HepG2 (cell line): ENCODE results near the gene ROMO1. TPM values are rescaled to one million over a fixed set of nuclear protein-coding genes. Genes with fewer than 3 reads are reported as not detected.

Experiments
- BRCA1 ChIP-seq: sonication (generic); formaldehyde crosslinking; IDR thresholded peaks from 2 replicates; pipeline ENCODE4 v1.4.0; 2020; ENCODE audit warnings: missing genetic modification reagents
- CTCF ChIP-seq: sonication (generic); formaldehyde crosslinking; IDR thresholded peaks from 2 replicates; pipeline ENCODE4 v1.5.0; 2020; ENCODE audit warnings: mild to moderate bottlenecking, missing genetic modification reagents, moderate library complexity
- ERF ChIP-seq: IDR thresholded peaks from 2 replicates; pipeline ENCODE4 v1.6.1; 2018; ENCODE audit warnings: missing biosample characterization, missing genetic modification reagents
- GZF1 ChIP-seq: sonication (generic); formaldehyde crosslinking; IDR thresholded peaks from 2 replicates; pipeline ENCODE4 v1.5.1; 2020; ENCODE audit warnings: mild to moderate bottlenecking, missing genetic modification reagents
- HOMEZ ChIP-seq: IDR thresholded peaks from 2 replicates; pipeline ENCODE4 v1.6.1; 2016; ENCODE audit warnings: low read depth
- MXD4 ChIP-seq: IDR thresholded peaks from 2 replicates; pipeline ENCODE4 v1.6.1; 2016; ENCODE audit warnings: mild to moderate bottlenecking, missing biosample characterization, missing genetic modification reagents
- SATB2 ChIP-seq: sonication (generic); formaldehyde crosslinking; IDR thresholded peaks from 2 replicates; pipeline ENCODE4 v1.5.0; 2020; ENCODE audit warnings: missing genetic modification reagents
- ZMYM2 ChIP-seq: sonication (generic); formaldehyde crosslinking; IDR thresholded peaks from 2 replicates; pipeline ENCODE4 v1.8.0; 2022; ENCODE audit warnings: mild to moderate bottlenecking, missing genetic modification reagents
- ZNF451 ChIP-seq: sonication (generic); formaldehyde crosslinking; IDR thresholded peaks from 2 replicates; pipeline ENCODE4 v1.5.0; 2020; ENCODE audit warnings: mild to moderate bottlenecking, missing genetic modification reagents
- ZNF510 ChIP-seq: sonication (generic); formaldehyde crosslinking; IDR thresholded peaks from 2 replicates; pipeline ENCODE4 v1.4.0; 2020; ENCODE audit warnings: low read depth, mild to moderate bottlenecking, missing genetic modification reagents
- ZNF605 ChIP-seq: sonication (generic); formaldehyde crosslinking; IDR thresholded peaks from 2 replicates; pipeline ENCODE4 v1.8.0; 2022; ENCODE audit warnings: mild to moderate bottlenecking, missing genetic modification reagents
- polyA plus RNA-seq, 8 experiments: library from polyadenylated mRNA; depleted of rRNA in 3 of 8; stranded (reverse) in 7 of 8; unstranded in 1 of 8; fragments of >200 nt; fragmentation: Illumina TruSeq in 4 of 8; extraction: Trizol in 4 of 8; gene quantifications; 2 replicates each; pipeline versions ENCODE4 v1.2.1 to v1.2.3, GENCODE V29; 2011 to 2016; ENCODE audit warnings: low read depth in 4 of 8, missing spikeins in 1 of 8, mixed read lengths in 1 of 8; ENCODE audit not compliant: insufficient read depth in 1 of 8
- total RNA-seq, 5 experiments: library from RNA; depleted of rRNA; stranded (reverse); fragments of >200 nt; fragmentation: Illumina TruSeq; extraction: Trizol; gene quantifications; 2 replicates each; pipeline ENCODE4 v1.2.3, GENCODE V29; 2016; ENCODE audit warnings: low read depth in 1 of 5
- TF ChIP-seq, protein P1 (sequence below): sonication (generic); formaldehyde crosslinking; IDR thresholded peaks from 2 replicates; pipeline ENCODE4 v1.4.0; 2020; ENCODE audit warnings: mild to moderate bottlenecking, missing genetic modification reagents
- TF ChIP-seq, protein P2 (sequence below): sonication (generic); formaldehyde crosslinking; conservative IDR thresholded peaks from 2 replicates; pipeline ENCODE4 v1.4.0; 2020; ENCODE audit warnings: missing genetic modification reagents
- TF ChIP-seq, protein P3 (sequence below): sonication (generic); formaldehyde crosslinking; IDR thresholded peaks from 2 replicates; pipeline ENCODE4 v1.8.0; 2022; ENCODE audit warnings: mild to moderate bottlenecking, missing genetic modification reagents; ENCODE audit not compliant: insufficient replicate concordance

ROMO1 gene
- total and polyA plus RNA-seq, 2 of the 13 experiments (the other 11 are each of a cell fraction or from before 2014, with no cell fraction given) = 636 to 755 TPM

- TF ChIP-seq, protein P1, sequence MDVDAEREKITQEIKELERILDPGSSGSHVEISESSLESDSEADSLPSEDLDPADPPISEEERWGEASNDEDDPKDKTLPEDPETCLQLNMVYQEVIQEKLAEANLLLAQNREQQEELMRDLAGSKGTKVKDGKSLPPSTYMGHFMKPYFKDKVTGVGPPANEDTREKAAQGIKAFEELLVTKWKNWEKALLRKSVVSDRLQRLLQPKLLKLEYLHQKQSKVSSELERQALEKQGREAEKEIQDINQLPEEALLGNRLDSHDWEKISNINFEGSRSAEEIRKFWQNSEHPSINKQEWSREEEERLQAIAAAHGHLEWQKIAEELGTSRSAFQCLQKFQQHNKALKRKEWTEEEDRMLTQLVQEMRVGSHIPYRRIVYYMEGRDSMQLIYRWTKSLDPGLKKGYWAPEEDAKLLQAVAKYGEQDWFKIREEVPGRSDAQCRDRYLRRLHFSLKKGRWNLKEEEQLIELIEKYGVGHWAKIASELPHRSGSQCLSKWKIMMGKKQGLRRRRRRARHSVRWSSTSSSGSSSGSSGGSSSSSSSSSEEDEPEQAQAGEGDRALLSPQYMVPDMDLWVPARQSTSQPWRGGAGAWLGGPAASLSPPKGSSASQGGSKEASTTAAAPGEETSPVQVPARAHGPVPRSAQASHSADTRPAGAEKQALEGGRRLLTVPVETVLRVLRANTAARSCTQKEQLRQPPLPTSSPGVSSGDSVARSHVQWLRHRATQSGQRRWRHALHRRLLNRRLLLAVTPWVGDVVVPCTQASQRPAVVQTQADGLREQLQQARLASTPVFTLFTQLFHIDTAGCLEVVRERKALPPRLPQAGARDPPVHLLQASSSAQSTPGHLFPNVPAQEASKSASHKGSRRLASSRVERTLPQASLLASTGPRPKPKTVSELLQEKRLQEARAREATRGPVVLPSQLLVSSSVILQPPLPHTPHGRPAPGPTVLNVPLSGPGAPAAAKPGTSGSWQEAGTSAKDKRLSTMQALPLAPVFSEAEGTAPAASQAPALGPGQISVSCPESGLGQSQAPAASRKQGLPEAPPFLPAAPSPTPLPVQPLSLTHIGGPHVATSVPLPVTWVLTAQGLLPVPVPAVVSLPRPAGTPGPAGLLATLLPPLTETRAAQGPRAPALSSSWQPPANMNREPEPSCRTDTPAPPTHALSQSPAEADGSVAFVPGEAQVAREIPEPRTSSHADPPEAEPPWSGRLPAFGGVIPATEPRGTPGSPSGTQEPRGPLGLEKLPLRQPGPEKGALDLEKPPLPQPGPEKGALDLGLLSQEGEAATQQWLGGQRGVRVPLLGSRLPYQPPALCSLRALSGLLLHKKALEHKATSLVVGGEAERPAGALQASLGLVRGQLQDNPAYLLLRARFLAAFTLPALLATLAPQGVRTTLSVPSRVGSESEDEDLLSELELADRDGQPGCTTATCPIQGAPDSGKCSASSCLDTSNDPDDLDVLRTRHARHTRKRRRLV (CRISPR knock-in tag) = peak; percentile 67
- TF ChIP-seq ERF (CRISPR knock-in tag) (peak; percentile 98), MXD4 (CRISPR knock-in tag) (peak; percentile 96), ZNF510 (CRISPR knock-in tag) (peak; percentile 99; the same call in 1 of the 2 replicates), GZF1 (CRISPR knock-in tag) (peak; percentile 87; the same call in 1 of the 2 replicates), BRCA1 (CRISPR knock-in tag) (peak; percentile 94; the same call in 1 of the 2 replicates), ZMYM2 (no peak; the same call in 1 of the 2 replicates), SATB2 (CRISPR knock-in tag) (peak; percentile 37; the same call in 1 of the 2 replicates), HOMEZ (peak; percentile 94; the same call in 1 of the 2 replicates), ZNF605 (CRISPR knock-in tag) (peak; percentile 73), ZNF451 (CRISPR knock-in tag) (peak; percentile 81), CTCF (peak; percentile 70)
- TF ChIP-seq, protein P2, sequence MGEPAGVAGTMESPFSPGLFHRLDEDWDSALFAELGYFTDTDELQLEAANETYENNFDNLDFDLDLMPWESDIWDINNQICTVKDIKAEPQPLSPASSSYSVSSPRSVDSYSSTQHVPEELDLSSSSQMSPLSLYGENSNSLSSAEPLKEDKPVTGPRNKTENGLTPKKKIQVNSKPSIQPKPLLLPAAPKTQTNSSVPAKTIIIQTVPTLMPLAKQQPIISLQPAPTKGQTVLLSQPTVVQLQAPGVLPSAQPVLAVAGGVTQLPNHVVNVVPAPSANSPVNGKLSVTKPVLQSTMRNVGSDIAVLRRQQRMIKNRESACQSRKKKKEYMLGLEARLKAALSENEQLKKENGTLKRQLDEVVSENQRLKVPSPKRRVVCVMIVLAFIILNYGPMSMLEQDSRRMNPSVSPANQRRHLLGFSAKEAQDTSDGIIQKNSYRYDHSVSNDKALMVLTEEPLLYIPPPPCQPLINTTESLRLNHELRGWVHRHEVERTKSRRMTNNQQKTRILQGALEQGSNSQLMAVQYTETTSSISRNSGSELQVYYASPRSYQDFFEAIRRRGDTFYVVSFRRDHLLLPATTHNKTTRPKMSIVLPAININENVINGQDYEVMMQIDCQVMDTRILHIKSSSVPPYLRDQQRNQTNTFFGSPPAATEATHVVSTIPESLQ (CRISPR knock-in tag) = peak; percentile 97; the same call in 1 of the 2 replicates
- TF ChIP-seq, protein P3, sequence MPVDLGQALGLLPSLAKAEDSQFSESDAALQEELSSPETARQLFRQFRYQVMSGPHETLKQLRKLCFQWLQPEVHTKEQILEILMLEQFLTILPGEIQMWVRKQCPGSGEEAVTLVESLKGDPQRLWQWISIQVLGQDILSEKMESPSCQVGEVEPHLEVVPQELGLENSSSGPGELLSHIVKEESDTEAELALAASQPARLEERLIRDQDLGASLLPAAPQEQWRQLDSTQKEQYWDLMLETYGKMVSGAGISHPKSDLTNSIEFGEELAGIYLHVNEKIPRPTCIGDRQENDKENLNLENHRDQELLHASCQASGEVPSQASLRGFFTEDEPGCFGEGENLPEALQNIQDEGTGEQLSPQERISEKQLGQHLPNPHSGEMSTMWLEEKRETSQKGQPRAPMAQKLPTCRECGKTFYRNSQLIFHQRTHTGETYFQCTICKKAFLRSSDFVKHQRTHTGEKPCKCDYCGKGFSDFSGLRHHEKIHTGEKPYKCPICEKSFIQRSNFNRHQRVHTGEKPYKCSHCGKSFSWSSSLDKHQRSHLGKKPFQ (CRISPR knock-in tag) = peak; percentile 95
Measured at GRCh38 chr20:35741892-35742740, 42.9 kb downstream of the ROMO1 start, which contains the start of gene RBM39 (continued).
